ENCODE results near the gene LRRC28.
"Not testable (repeated sequence)": the region's sequence is repeated elsewhere in the genome, so short reads cannot be mapped to it uniquely, and the experiment has no call there.

The LRRC28 gene

GRCh38 chr15:99250857-99251841, at the start of gene LRRC28:
LRRC28 (plus strand) TSS chr15:99251481; CDS start chr15:99255958, 4,477 bp downstream.
- peak; percentile 89 to 98 for DNase-seq

GRCh38 chr15:99202176-99202552, 49.1 kb upstream of the LRRC28 start:
- DNase-seq = no peak

- DNase-seq = no peak
Observed at GRCh38 chr15:99207672-99208071, 43.6 kb upstream of the LRRC28 start.

GRCh38 chr15:99209326-99209725, 42.0 kb upstream of the LRRC28 start:
- DNase-seq = no peak

- no peak for DNase-seq
Observed at GRCh38 chr15:99210334-99210733, 40.9 kb upstream of the LRRC28 start.

- no peak for DNase-seq
Observed at GRCh38 chr15:99211926-99212325, 39.4 kb upstream of the LRRC28 start.

- DNase-seq = no peak
Observed at GRCh38 chr15:99212406-99212805, 38.9 kb upstream of the LRRC28 start.

GRCh38 chr15:99213187-99213811, 38.0 kb upstream of the LRRC28 start:
- DNase-seq = peak; percentile 12 to 59

- no peak for DNase-seq
Observed at GRCh38 chr15:99224372-99225214, 26.7 kb upstream of the LRRC28 start.

GRCh38 chr15:99226802-99227201, 24.5 kb upstream of the LRRC28 start:
- no peak for DNase-seq

- DNase-seq = no peak
Observed at GRCh38 chr15:99228120-99228770, 23.0 kb upstream of the LRRC28 start.

GRCh38 chr15:99230867-99231266, 20.4 kb upstream of the LRRC28 start:
- no peak for DNase-seq

- DNase-seq = no peak
Observed at GRCh38 chr15:99232740-99233139, 18.5 kb upstream of the LRRC28 start.

- DNase-seq = not testable (repeated sequence)
Observed at GRCh38 chr15:99234160-99234559, 17.1 kb upstream of the LRRC28 start.

GRCh38 chr15:99238849-99239248, 12.4 kb upstream of the LRRC28 start:
- DNase-seq = no peak

- no peak for DNase-seq
Observed at GRCh38 chr15:99239545-99240198, 11.6 kb upstream of the LRRC28 start.

GRCh38 chr15:99241752-99242151, 9.5 kb upstream of the LRRC28 start:
- no peak for DNase-seq

GRCh38 chr15:99244306-99244705, 7.0 kb upstream of the LRRC28 start:
- DNase-seq = no peak

GRCh38 chr15:99247062-99247461, 4.2 kb upstream of the LRRC28 start:
- no peak for DNase-seq

- DNase-seq = no peak
Observed at GRCh38 chr15:99248000-99248715, 3.1 kb upstream of the LRRC28 start.

- DNase-seq = no peak
Observed at GRCh38 chr15:99249270-99249841, 1.9 kb upstream of the LRRC28 start, which contains the start of gene TTC23. TTC23 (minus strand) TSS chr15:99249581; CDS start chr15:99228712, 20,869 bp downstream.
